Smooth muscle cell (in vitro differentiated cells): Measurements from ENCODE around the gene FBXO17. TPM values are rescaled to one million over a fixed set of nuclear protein-coding genes. Genes with fewer than 3 reads are reported as not detected.

Experiments used
- DNase-seq: peaks from one replicate; lab custom pipeline; 2025; ENCODE audit not compliant: unreplicated experiment; lab: John Stamatoyannopoulos, UW
- H2AFZ ChIP-seq: fragments of 200-600 bp; sonication (generic); 2 replicates; pipeline ENCODE4 v1.6.0; 2016; ENCODE audit warnings: antibody characterized with exemption, low read depth, mild to moderate bottlenecking
- H3F3A ChIP-seq: fragments of 200-600 bp; sonication (generic); 2 replicates; pipeline ENCODE4 v1.6.0; 2017; ENCODE audit warnings: antibody characterized with exemption, low read depth
- H3K27ac ChIP-seq: fragments of 200-600 bp; sonication (generic); 2 replicates; pipeline ENCODE4 v1.5.1; 2016; ENCODE audit warnings: low read depth, mild to moderate bottlenecking
- H3K27me3 ChIP-seq: fragments of 200-600 bp; sonication (generic); 2 replicates; pipeline ENCODE4 v1.6.1; 2016; ENCODE audit warnings: low read depth, mild to moderate bottlenecking
- H3K36me3 ChIP-seq: fragments of 200-600 bp; sonication (generic); 2 replicates; pipeline ENCODE4 v1.5.1; 2016; ENCODE audit warnings: low read depth
- H3K4me1 ChIP-seq: fragments of 200-600 bp; sonication (generic); 2 replicates; pipeline ENCODE4 v1.5.1; 2016; ENCODE audit warnings: low read depth
- H3K4me2 ChIP-seq: fragments of 200-600 bp; sonication (generic); 2 replicates; pipeline ENCODE4 v1.6.0; 2016; ENCODE audit warnings: mild to moderate bottlenecking
- H3K4me3 ChIP-seq: fragments of 200-600 bp; sonication (generic); 2 replicates; pipeline ENCODE4 v1.5.1; 2016; ENCODE audit warnings: mild to moderate bottlenecking
- H3K79me2 ChIP-seq: fragments of 200-600 bp; sonication (generic); 2 replicates; pipeline ENCODE4 v1.6.0; 2016; ENCODE audit warnings: low read depth, mild to moderate bottlenecking
- H3K9ac ChIP-seq: fragments of 200-600 bp; sonication (generic); 2 replicates; pipeline ENCODE4 v1.6.0; 2016; ENCODE audit warnings: low read depth
- H3K9me3 ChIP-seq: fragments of 200-600 bp; sonication (generic); replicated peaks from 2 replicates; pipeline ENCODE4 v1.5.1; 2016; ENCODE audit warnings: low read depth
- H4K20me1 ChIP-seq: fragments of 200-600 bp; sonication (generic); 2 replicates; pipeline ENCODE4 v1.6.0; 2016; ENCODE audit warnings: low read depth
- WGBS: methylation state at CpG from one replicate; pipeline ENCODE4 v1.1.7; 2016; ENCODE audit warnings: low lambda C conversion rate; 5-methylcytosine and 5-hydroxymethylcytosine counted together
- polyA plus RNA-seq: library from polyadenylated mRNA; unstranded; fragments of >200 nt; fragmentation: Nextera tagmentation; extraction: Ambion mirVana; gene quantifications from 2 replicates; pipeline ENCODE4 v1.2.1, GENCODE V29; 2016
- total RNA-seq: library from RNA; depleted of rRNA; stranded (reverse); fragments of >200 nt; gene quantifications from 2 replicates; pipeline ENCODE4 v1.2.3, GENCODE V29; 2014
- TF ChIP-seq, protein P1 (sequence below): fragments of 200-600 bp; sonication (generic); IDR thresholded peaks from 2 replicates; pipeline ENCODE4 v1.5.1; 2017; ENCODE audit warnings: borderline replicate concordance, mild to moderate bottlenecking, antibody characterized with exemption; ENCODE audit not compliant: insufficient read depth, poor library complexity, severe bottlenecking

Gene FBXO17
- total and polyA plus RNA-seq, 2 experiments from 2014 or later = 8.2 to 17.9 TPM

GRCh38 chr19:38924388-38924787, 51.2 kb downstream of the FBXO17 start:
- DNase-seq = no peak
- Histone ChIP-seq H3F3A (no peaks in the 10 kb centered on the region), H3K79me2 (peaks cover 10% of the 10 kb centered on the region), H3K27me3 (no peaks in the 10 kb centered on the region), H3K36me3 (no peaks in the 10 kb centered on the region), H2AFZ (no peak overlapping the region), H4K20me1 (no peaks in the 10 kb centered on the region), H3K4me3 (no peak overlapping the region), H3K4me2 (no peak overlapping the region), H3K4me1 (no peaks in the 10 kb centered on the region), H3K27ac (no peak overlapping the region), H3K9me3 (no peaks in the 10 kb centered on the region), H3K9ac (no peak overlapping the region)
- WGBS = 96% methylated on average over 7 of the region's 7 CpGs
- TF ChIP-seq, protein P1, sequence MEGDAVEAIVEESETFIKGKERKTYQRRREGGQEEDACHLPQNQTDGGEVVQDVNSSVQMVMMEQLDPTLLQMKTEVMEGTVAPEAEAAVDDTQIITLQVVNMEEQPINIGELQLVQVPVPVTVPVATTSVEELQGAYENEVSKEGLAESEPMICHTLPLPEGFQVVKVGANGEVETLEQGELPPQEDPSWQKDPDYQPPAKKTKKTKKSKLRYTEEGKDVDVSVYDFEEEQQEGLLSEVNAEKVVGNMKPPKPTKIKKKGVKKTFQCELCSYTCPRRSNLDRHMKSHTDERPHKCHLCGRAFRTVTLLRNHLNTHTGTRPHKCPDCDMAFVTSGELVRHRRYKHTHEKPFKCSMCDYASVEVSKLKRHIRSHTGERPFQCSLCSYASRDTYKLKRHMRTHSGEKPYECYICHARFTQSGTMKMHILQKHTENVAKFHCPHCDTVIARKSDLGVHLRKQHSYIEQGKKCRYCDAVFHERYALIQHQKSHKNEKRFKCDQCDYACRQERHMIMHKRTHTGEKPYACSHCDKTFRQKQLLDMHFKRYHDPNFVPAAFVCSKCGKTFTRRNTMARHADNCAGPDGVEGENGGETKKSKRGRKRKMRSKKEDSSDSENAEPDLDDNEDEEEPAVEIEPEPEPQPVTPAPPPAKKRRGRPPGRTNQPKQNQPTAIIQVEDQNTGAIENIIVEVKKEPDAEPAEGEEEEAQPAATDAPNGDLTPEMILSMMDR = no peak

- Histone ChIP-seq H3K4me2 (no peak overlapping the region), H2AFZ (no peak overlapping the region), H3K4me1 (no peaks in the 10 kb centered on the region), H3K27me3 (no peaks in the 10 kb centered on the region), H3K36me3 (no peaks in the 10 kb centered on the region), H3K4me3 (no peak overlapping the region), H3F3A (no peaks in the 10 kb centered on the region), H4K20me1 (no peaks in the 10 kb centered on the region), H3K9me3 (no peaks in the 10 kb centered on the region), H3K79me2 (no peaks in the 10 kb centered on the region), H3K9ac (no peak overlapping the region), H3K27ac (no peak overlapping the region)
- TF ChIP-seq, protein P1 = no peak
- WGBS = 98% methylated on average over 5 of the region's 5 CpGs
- no peak for DNase-seq
Observed at GRCh38 chr19:38922482-38922881, 53.1 kb downstream of the FBXO17 start.

DNA sequence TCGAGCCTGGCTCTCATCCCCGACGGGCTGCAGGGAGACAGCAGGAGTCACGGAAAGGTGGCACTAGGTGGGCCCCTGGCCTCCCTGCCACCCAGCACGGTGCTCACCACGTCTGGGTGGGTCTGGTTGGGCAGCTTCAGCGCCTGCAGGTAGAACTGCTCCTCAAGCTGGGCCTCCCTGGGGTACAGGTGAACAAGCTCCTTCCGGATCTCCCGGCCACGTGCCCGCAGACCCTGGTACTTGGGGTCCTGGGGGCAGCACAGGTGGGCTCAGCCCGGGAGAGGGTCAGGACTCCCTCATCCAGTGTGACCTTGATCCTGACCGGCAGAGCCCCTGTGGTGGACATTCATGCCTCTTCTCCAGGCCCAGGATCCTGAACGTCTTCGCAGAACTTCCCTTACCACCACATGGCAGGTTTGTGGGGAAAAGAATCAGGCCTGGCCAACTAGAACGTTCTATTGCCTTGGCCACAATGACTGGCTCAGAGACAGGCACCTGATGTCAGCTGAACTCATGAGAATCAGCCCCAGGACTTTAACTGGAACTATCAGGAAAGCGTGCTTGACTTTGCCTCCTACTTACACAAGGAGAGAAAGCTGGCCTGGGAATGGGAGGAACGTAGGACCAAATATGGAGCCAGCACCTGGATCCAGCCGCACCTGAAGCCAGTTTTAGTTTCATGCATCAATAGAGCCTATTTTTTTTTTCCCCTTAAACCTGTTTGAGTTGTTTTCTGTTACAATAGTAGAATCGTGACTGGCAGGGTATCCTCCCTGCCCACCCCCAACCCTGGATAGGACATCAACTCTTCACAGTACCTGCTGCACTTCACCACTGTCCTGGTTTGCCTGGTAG, 53.9 kb downstream of the FBXO17 start:
- no peak for DNase-seq
- TF ChIP-seq, protein P1 = no peak
- 96% methylated on average over 20 of the region's 20 CpGs for WGBS

More for the DNA sequence above, 53.9 kb downstream of the FBXO17 start:
- Histone ChIP-seq H3K27me3 (no peaks in the 10 kb centered on the region), H3K4me2 (no peak overlapping the region), H4K20me1 (no peaks in the 10 kb centered on the region), H3K4me3 (no peak overlapping the region), H3K9me3 (no peaks in the 10 kb centered on the region), H2AFZ (no peak overlapping the region), H3K27ac (no peak overlapping the region), H3K79me2 (no peaks in the 10 kb centered on the region), H3K4me1 (no peaks in the 10 kb centered on the region), H3F3A (no peaks in the 10 kb centered on the region), H3K36me3 (no peaks in the 10 kb centered on the region), H3K9ac (no peak overlapping the region)
